ENCODE data around the gene OTUB1.

DNA sequence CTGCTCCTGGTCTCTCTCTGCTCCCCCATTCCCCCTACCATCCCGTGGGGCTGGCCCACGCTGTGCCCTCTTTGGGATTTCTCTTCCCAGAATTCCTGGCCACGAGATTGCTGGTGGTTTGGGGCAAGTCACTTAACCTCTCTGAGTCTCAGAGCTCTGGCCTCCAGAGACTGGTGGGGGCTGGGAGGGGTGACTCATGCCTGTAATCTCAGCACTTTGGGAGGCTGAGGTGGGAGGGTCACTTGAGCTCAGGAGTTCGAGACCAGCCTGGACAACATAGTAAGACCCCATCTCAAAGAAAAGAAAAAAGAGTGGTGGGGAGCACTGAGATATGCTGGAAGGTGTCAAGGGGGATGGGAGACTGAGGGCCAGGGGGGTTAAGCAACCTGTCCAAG is 18.3 kb downstream of the OTUB1 start:
- TF ChIP-seq CTCF (conservative IDR thresholded peaks at IDR 0.05; ENCODE audit: low read length), result no peak
- no peak for TF ChIP-seq EZH2phosphoT487 (IDR thresholded peaks at IDR 0.05; ENCODE audit: borderline replicate concordance)
